H9 (cell line): ENCODE data around the gene ZNF474. TPM values are rescaled to one million over a fixed set of nuclear protein-coding genes. Genes with fewer than 3 reads are reported as not detected.
A peak's percentile ranks its signal among the peaks of the same experiment; 100 is the strongest.

Experiments used
- DNase-seq: peaks from one replicate; pipeline ENCODE4 v3.0.0-alpha.2; 2017
- H2AFZ ChIP-seq: one replicate; pipeline ENCODE4 v1.6.1; 2013; ENCODE audit warnings: mild to moderate bottlenecking, low read length, control low read depth, moderate library complexity
- H2AK5ac ChIP-seq: 2 replicates; pipeline ENCODE4 v1.6.1; 2013; ENCODE audit warnings: low read length, control low read depth, mixed read lengths; ENCODE audit not compliant: insufficient read length
- H2BK120ac ChIP-seq: one replicate; pipeline ENCODE4 v1.6.1; 2013; ENCODE audit warnings: low read depth, mild to moderate bottlenecking, low read length, control low read depth, inconsistent platforms; ENCODE audit not compliant: poor library complexity, severe bottlenecking
- H2BK12ac ChIP-seq: 2 replicates; pipeline ENCODE4 v1.6.1; 2013; ENCODE audit warnings: low read length, control low read depth, mixed read lengths, low read depth; ENCODE audit not compliant: insufficient read length
- H2BK15ac ChIP-seq: 2 replicates; pipeline ENCODE4 v1.6.1; 2013; ENCODE audit warnings: low read depth, low read length, control low read depth
- H2BK20ac ChIP-seq: one replicate; pipeline ENCODE4 v1.6.1; 2013; ENCODE audit warnings: low read depth, mild to moderate bottlenecking, low read length, control low read depth, inconsistent platforms; ENCODE audit not compliant: poor library complexity, severe bottlenecking
- H2BK5ac ChIP-seq: 2 replicates; pipeline ENCODE4 v1.6.1; 2013; ENCODE audit warnings: low read length, control low read depth, mixed read lengths; ENCODE audit not compliant: insufficient read length
- H3K14ac ChIP-seq: 2 replicates; pipeline ENCODE4 v1.6.1; 2013; ENCODE audit warnings: low read length, control low read depth; ENCODE audit not compliant: insufficient read depth
- H3K18ac ChIP-seq: 2 replicates; pipeline ENCODE4 v1.6.1; 2013; ENCODE audit warnings: low read depth, mild to moderate bottlenecking, mixed read lengths, low read length, control low read depth; ENCODE audit not compliant: insufficient read length
- H3K23ac ChIP-seq: 2 replicates; pipeline ENCODE4 v1.6.1; 2013; ENCODE audit warnings: low read length, control low read depth, mixed read lengths, low read depth; ENCODE audit not compliant: insufficient read length
- H3K23me2 ChIP-seq: 2 replicates; pipeline ENCODE4 v1.6.1; 2013; ENCODE audit warnings: low read depth, mild to moderate bottlenecking, mixed read lengths, low read length, control low read depth; ENCODE audit not compliant: insufficient read length, poor library complexity, severe bottlenecking
- H3K27ac ChIP-seq: 2 replicates; pipeline ENCODE4 v1.5.1; 2013; ENCODE audit warnings: low read length, control low read depth, mixed read lengths, low read depth; ENCODE audit not compliant: insufficient read length
- H3K27me3 ChIP-seq: 2 replicates; pipeline ENCODE4 v1.6.1; 2013; ENCODE audit warnings: low read length, control low read depth, inconsistent platforms; ENCODE audit not compliant: insufficient read depth
- H3K4ac ChIP-seq: 2 replicates; pipeline ENCODE4 v1.6.1; 2013; ENCODE audit warnings: low read depth, mild to moderate bottlenecking, control low read depth, inconsistent platforms, low read length, moderate library complexity
- H3K4me1 ChIP-seq: 2 replicates; pipeline ENCODE4 v1.6.1; 2013; ENCODE audit warnings: low read length, control low read depth, inconsistent platforms; ENCODE audit not compliant: insufficient read depth
- H3K4me2 ChIP-seq: 2 replicates; pipeline ENCODE4 v1.6.1; 2013; ENCODE audit warnings: low read length, control low read depth, mixed read lengths; ENCODE audit not compliant: insufficient read length, insufficient read depth
- H3K56ac ChIP-seq: 2 replicates; pipeline ENCODE4 v1.6.1; 2013; ENCODE audit warnings: low read depth, mild to moderate bottlenecking, mixed read lengths, low read length, control low read depth; ENCODE audit not compliant: insufficient read length
- H3K79me1 ChIP-seq: 2 replicates; pipeline ENCODE4 v1.6.1; 2013; ENCODE audit warnings: low read depth, mild to moderate bottlenecking, moderate library complexity, low read length, control low read depth, inconsistent platforms; ENCODE audit not compliant: insufficient read depth, poor library complexity, severe bottlenecking
- H3K79me2 ChIP-seq: 2 replicates; pipeline ENCODE4 v1.6.1; 2013; ENCODE audit warnings: low read length, control low read depth, inconsistent platforms; ENCODE audit not compliant: insufficient read depth
- H3K9ac ChIP-seq: 2 replicates; pipeline ENCODE4 v1.6.1; 2013; ENCODE audit warnings: low read length, control low read depth, mixed read lengths; ENCODE audit not compliant: insufficient read length; ENCODE audit errors: extremely low read depth
- H3K9me3 ChIP-seq: one replicate; pipeline ENCODE4 v1.6.1; 2013; ENCODE audit warnings: low read depth, low read length, inconsistent platforms; ENCODE audit not compliant: control insufficient read depth
- H3T11ph ChIP-seq: one replicate; pipeline ENCODE4 v1.6.1; 2013; ENCODE audit warnings: mild to moderate bottlenecking, low read length, control low read depth, inconsistent platforms
- H4K20me1 ChIP-seq: one replicate; pipeline ENCODE4 v1.6.1; 2013; ENCODE audit not compliant: control insufficient read depth, insufficient read length, insufficient read depth
- H4K5ac ChIP-seq: 2 replicates; pipeline ENCODE4 v1.6.1; 2013; ENCODE audit warnings: low read depth, mild to moderate bottlenecking, mixed read lengths, low read length, control low read depth; ENCODE audit not compliant: insufficient read length
- H4K8ac ChIP-seq: replicated peaks from 2 replicates; pipeline ENCODE4 v1.6.1; 2013; ENCODE audit warnings: low read length, control low read depth, mixed read lengths, low read depth; ENCODE audit not compliant: insufficient read length
- H4K91ac ChIP-seq: 2 replicates; pipeline ENCODE4 v1.6.1; 2013; ENCODE audit warnings: low read depth, mild to moderate bottlenecking, moderate library complexity, mixed read lengths, low read length, control low read depth; ENCODE audit not compliant: insufficient read length
- H3K27ac Mint-ChIP-seq, 3 experiments: 2 replicates in 2 of 3; 3 replicates in 1 of 3; pipeline ENCODE4 v1.8.0; 2020 to 2021; ENCODE audit warnings: mixed read lengths in 3 of 3, mild to moderate bottlenecking in 1 of 3, moderate library complexity in 1 of 3
- H3K27me3 Mint-ChIP-seq: 2 replicates; pipeline ENCODE4 v1.8.0; 2021; ENCODE audit warnings: low read depth, mild to moderate bottlenecking, moderate library complexity, mixed read lengths
- H3K36me3 Mint-ChIP-seq, 3 experiments: 2 replicates in 2 of 3; 3 replicates in 1 of 3; pipeline ENCODE4 v1.8.0; 2020 to 2021; ENCODE audit warnings: low read depth in 3 of 3, mixed read lengths in 3 of 3; ENCODE audit not compliant: insufficient read depth in 1 of 3
- H3K4me1 Mint-ChIP-seq, 2 experiments: 2 replicates each; pipeline ENCODE4 v1.8.0; 2020; ENCODE audit warnings: mixed read lengths in 2 of 2
- H3K4me3 Mint-ChIP-seq, 2 experiments: 2 replicates in 1 of 2; 3 replicates in 1 of 2; pipeline ENCODE4 v1.8.0; 2020 to 2021; ENCODE audit warnings: mild to moderate bottlenecking in 2 of 2, mixed read lengths in 2 of 2, moderate library complexity in 1 of 2
- H3K9me3 Mint-ChIP-seq, 2 experiments: 2 replicates in 1 of 2; 3 replicates in 1 of 2; pipeline ENCODE4 v1.8.0; 2020; ENCODE audit warnings: mild to moderate bottlenecking in 2 of 2, mixed read lengths in 2 of 2, moderate library complexity in 1 of 2
- WGBS: extraction: QIAGEN DNeasy Blood & Tissue Kit; methylation state at CpG from one replicate; pipeline ENCODE4 v1.1.7; 2013; ENCODE audit warnings: missing lambda C conversion rate, low lambda C conversion rate, mixed read lengths; ENCODE audit not compliant: insufficient read length; ENCODE audit errors: extremely low coverage; 5-methylcytosine and 5-hydroxymethylcytosine counted together
- total RNA-seq: library from RNA; stranded (reverse); gene quantifications from 2 replicates; pipeline ENCODE4 v1.2.1, GENCODE V29; 2021
- TF ChIP-seq, protein P1 (sequence below): fragments of 200-600 bp; sonication (generic); conservative IDR thresholded peaks from 3 replicates; pipeline ENCODE4 v1.8.0; 2021; ENCODE audit warnings: antibody characterized with exemption, mild to moderate bottlenecking

ZNF474 gene
- total RNA-seq, 1 experiment from 2014 or later, result not detected

GRCh38 chr5:122112733-122113558 is 16.4 kb upstream of the ZNF474 start:
- Histone ChIP-seq H3T11ph (no peak overlapping the region), H3K14ac (no peak overlapping the region), H3K79me1 (no peaks in the 10 kb centered on the region), H3K9ac (no peak overlapping the region), H2AK5ac (no peak overlapping the region), H2BK120ac (no peak overlapping the region), H4K91ac (no peak overlapping the region), H4K20me1 (no peaks in the 10 kb centered on the region), H4K5ac (no peak overlapping the region), H2BK12ac (no peak overlapping the region), H3K23ac (no peak overlapping the region), H3K27me3 (no peaks in the 10 kb centered on the region), H3K9me3 (no peaks in the 10 kb centered on the region), H3K27ac (no peak overlapping the region), H3K4ac (no peak overlapping the region), H2BK20ac (no peak overlapping the region), H3K18ac (no peak overlapping the region), H3K79me2 (no peaks in the 10 kb centered on the region), H3K4me1 (no peaks in the 10 kb centered on the region), H4K8ac (no peak overlapping the region), H3K23me2 (no peaks in the 10 kb centered on the region), H2AFZ (no peak overlapping the region), H3K4me2 (no peak overlapping the region), H2BK15ac (no peak overlapping the region), H3K56ac (no peak overlapping the region), H2BK5ac (no peak overlapping the region)
- no CpG with 5 or more reads among the region's 6 CpGs for WGBS
- H3K9me3 Mint-ChIP-seq, result no peaks in the 10 kb centered on the region
- no peaks in the 10 kb centered on the region for H3K36me3 Mint-ChIP-seq
- DNase-seq, result no peak
- no peaks in the 10 kb centered on the region for H3K27me3 Mint-ChIP-seq
- TF ChIP-seq, protein P1, sequence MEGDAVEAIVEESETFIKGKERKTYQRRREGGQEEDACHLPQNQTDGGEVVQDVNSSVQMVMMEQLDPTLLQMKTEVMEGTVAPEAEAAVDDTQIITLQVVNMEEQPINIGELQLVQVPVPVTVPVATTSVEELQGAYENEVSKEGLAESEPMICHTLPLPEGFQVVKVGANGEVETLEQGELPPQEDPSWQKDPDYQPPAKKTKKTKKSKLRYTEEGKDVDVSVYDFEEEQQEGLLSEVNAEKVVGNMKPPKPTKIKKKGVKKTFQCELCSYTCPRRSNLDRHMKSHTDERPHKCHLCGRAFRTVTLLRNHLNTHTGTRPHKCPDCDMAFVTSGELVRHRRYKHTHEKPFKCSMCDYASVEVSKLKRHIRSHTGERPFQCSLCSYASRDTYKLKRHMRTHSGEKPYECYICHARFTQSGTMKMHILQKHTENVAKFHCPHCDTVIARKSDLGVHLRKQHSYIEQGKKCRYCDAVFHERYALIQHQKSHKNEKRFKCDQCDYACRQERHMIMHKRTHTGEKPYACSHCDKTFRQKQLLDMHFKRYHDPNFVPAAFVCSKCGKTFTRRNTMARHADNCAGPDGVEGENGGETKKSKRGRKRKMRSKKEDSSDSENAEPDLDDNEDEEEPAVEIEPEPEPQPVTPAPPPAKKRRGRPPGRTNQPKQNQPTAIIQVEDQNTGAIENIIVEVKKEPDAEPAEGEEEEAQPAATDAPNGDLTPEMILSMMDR, result no peak
- H3K27ac Mint-ChIP-seq, result peak overlapping the region in 1 of 3 experiments; percentile 50; a peak in 1 of 7 replicates
- H3K4me1 Mint-ChIP-seq, result peaks cover 0 to 7% of the 10 kb centered on the region in 2 experiments; a peak in 2 of 4 replicates
- H3K4me3 Mint-ChIP-seq, result no peak overlapping the region
